NCI-H1105 treated with DMSO at 0.1 percent for 48 hours (cell line): ENCODE data around the gene TDP2.

Source experiments
- DNase-seq: peaks from one replicate; lab custom pipeline; 2025; lab: John Stamatoyannopoulos, UW

TDP2 gene

DNA sequence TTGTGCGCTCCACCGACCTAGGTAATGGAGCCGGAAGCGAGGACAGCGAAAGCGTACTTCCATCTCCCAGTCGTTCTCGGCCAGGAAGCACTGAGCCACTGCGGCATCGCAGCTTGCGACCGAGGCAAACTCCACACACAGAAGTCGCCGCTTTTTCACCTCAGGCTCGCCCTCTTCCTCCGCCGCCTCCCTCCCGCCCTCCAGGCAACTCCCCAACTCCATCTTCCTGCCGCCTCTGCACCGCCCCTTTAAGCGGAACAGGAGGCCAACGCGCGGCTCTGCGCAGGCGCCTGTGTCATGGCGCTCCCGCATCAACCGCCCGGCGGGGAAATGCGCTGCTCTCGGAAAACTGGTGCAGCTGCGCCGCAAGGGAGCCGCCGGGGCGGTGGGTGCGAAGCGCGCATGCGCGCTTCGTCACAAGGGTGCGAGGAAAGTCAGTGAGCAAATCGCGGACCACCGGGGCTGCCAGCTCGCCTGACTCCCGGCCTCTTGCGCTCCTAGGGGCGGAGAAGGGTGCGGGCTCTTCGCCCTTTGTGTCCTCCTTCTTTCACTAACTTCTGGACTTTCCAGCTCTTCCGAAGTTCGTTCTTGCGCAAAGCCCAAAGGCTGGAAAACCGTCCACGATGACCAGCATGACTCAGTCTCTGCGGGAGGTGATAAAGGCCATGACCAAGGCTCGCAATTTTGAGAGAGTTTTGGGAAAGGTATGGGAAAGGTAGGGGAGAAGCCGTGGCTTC, at the start of gene TDP2, which contains the start of gene ACOT13:
TSS of gene TDP2 (minus strand) at position 259 of the 737 bp plus-strand sequence. CDS start at position 222, 37 bp downstream.
TSS of gene ACOT13 (plus strand) at position 437 of the 737 bp plus-strand sequence. CDS start at position 624, 187 bp downstream.
- peak; percentile 98 for DNase-seq

DNA sequence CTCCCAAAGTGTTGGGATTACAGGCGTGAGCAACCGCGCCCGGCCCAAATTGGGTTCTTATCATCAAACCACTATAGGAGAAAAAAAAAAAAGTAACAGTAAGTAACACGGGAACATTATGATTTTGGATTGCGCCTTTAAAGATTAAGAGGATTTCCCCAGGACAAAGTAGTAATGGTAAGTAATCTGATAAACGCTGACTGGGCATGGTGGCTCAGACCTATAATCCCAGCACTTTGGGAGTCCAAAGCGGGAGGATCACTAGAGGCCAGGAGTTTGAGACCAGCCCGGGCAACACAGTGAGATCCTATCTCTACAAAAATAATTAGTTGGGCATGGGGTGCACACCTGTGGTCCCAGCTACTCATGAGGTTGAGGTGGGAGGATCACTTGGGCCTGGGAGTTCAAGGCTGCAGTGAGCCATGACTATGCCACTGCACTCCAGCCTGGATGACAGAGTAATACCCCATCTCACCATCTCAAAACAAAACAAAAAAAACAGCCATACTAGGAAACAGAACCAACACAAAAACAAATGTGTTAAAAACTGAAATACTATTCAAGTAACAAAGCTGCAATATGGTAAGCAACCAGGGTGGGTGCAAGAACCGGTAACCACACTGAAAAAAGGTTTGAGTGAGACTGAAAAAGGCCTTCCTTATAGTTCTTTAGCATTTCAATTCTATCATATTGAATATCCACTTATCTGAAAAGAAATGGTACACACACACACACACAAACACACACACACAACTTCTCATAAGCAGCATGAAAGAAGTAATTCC, 44.0 kb upstream of the TDP2 start:
- DNase-seq, result no peak

DNA sequence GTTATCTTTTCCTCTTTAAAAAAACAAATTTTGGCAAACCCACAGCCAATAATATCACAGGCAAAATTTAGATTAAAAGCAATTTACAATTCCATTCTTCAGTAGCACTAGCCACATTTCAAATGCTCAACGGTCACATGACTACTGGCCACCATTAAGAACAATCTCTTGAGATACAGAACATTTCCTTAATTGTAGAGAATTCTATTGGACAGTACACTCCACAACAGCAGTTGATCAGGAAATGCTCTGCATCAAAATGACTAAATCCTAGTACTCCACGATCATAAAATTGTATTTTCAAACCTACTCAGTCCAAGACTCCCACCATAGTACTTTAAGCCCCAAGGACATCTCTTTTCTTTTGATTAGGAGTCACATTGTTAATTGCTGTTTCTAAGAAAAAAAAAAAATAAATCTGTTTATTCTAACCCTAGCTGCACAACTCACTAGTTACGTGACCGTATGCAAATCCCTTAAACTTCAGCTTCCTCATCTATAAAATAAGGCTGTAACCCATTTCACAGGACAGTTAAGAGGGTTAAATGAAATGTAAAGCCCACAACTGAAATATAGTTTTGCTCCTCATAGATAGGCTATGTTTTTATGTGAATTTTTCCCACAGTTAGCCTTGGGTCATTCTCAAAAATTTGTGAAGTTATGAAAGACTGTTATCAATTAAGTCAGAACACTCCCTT, 42.5 kb upstream of the TDP2 start:
- DNase-seq, result no peak

- DNase-seq, result no peak
Measured at GRCh38 chr6:24708612-24709011, 41.9 kb upstream of the TDP2 start.

- no peak for DNase-seq
Measured at GRCh38 chr6:24704468-24704867, 37.8 kb upstream of the TDP2 start.

GRCh38 chr6:24702720-24703282, 36.1 kb upstream of the TDP2 start:
- DNase-seq, result no peak

- DNase-seq, result no peak
Measured at GRCh38 chr6:24699521-24700359, 33.0 kb upstream of the TDP2 start.

DNA sequence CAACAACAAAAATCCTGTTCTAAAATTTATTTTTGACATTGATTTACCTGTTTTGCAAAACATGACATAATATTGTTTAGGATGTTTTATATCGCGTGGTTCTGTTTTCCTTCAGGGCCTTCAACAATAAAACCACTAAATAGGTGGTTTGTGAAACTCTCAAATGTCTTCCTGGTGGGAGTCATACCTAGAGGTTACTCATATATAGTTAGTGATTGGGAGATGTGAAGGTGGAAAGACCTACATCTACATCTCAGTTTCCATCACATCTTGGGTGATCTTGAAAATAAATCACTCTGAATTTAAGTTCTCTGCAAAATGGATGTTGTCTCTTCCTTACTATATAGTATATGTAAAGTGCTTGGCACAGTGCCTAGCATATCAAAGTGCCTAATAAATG, 29.4 kb upstream of the TDP2 start:
- no peak for DNase-seq

- DNase-seq, result peak; percentile 69
Measured at GRCh38 chr6:24695635-24696034, 28.9 kb upstream of the TDP2 start.

DNA sequence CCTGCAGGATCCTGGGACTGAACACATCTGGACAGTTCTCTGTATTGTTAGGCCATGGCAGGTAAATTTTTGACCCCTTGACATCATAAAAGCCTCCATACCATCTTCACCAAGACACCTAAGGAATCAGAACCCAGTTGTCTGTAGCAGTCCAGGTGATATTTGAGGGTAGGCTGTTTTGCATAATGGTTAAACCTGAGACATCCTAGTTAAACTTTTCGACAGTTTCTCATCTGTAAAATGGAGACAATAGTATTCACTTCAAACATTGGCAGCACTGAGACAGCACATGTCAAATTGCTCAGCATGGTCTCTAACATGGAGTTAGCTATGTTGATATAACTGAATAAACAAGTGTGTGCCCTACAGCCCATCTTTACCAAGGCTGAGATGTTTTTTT, 27.5 kb upstream of the TDP2 start:
- no peak for DNase-seq

GRCh38 chr6:24692848-24693592, 26.3 kb upstream of the TDP2 start:
- no peak for DNase-seq

- DNase-seq, result no peak
Measured at GRCh38 chr6:24692415-24692814, 25.7 kb upstream of the TDP2 start.

GRCh38 chr6:24692003-24692402, 25.3 kb upstream of the TDP2 start:
- no peak for DNase-seq

DNA sequence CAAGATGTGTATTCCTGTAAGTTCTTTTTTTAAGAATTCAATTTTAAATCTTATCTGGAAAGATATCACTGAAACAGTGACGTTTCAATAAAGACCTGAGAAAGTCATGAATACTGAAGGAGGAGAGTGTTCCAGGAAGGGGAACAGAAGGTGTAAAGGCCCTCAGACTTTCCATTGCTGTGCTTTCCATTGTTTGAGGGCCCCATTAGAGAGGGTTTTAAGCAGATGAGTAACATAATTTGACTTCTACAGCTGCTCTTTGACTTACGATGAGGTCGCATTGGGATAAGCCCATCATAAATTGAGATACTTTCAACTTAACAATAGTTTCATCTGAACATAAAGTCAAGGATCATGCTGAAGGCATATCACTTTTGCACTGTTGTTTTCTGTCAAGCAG, 24.9 kb upstream of the TDP2 start:
- DNase-seq, result no peak

- no peak for DNase-seq
Measured at GRCh38 chr6:24690593-24690992, 23.9 kb upstream of the TDP2 start.

- DNase-seq, result no peak
Measured at GRCh38 chr6:24689964-24690363, 23.3 kb upstream of the TDP2 start.

- DNase-seq, result no peak
Measured at GRCh38 chr6:24686946-24687345, 20.2 kb upstream of the TDP2 start.

- no peak for DNase-seq
Measured at GRCh38 chr6:24686408-24686807, 19.7 kb upstream of the TDP2 start.

- no peak for DNase-seq
Measured at GRCh38 chr6:24683297-24684296, 16.9 kb upstream of the TDP2 start.
